Astrocyte of the cerebellum (primary cell): ENCODE results near the gene ABCF3.

Experiments used
- DNase-seq: peaks from one replicate; pipeline ENCODE4 v3.0.0-alpha.2; 2011; ENCODE audit warnings: low read depth
- H3K4me3 ChIP-seq: 2 replicates; pipeline ENCODE4 v1.5.1; 2011; ENCODE audit warnings: mild to moderate bottlenecking, low read depth, low read length, moderate library complexity
- in situ Hi-C: cut with HindIII; loops from 2 replicates; pipeline ENCODE4 v1.10.0; 2017; ENCODE audit warnings: low sequenced_read_pairs
- TF ChIP-seq, protein P1 (sequence below): IDR thresholded peaks from 2 replicates; pipeline ENCODE4 v1.5.1; 2012; ENCODE audit warnings: low read length, low read depth, moderate library complexity, mild to moderate bottlenecking; ENCODE audit errors: missing control alignments

Gene ABCF3

DNA sequence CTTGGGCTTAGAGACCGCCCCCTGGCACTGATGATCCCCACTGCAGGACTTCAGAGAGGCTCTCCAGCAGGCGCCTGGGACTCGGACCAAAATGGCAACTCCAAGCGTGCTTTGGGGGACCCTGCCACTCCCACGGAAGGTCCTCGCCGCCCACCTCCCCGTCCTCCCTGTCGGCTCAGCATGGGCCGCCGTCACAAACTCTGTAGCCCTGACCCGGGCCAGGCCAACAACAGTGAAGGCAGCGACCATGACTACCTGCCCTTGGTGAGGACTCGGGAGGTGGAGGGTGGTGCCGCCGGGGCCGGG is 55.1 kb downstream of the ABCF3 start:
- in situ Hi-C loops, result loop anchor here (25.0 kb wide), 1 partner anchor 354 kb away; the partner anchor contains the start of gene PARL
- no peak overlapping the region for H3K4me3 ChIP-seq
- DNase-seq, result no peak
- TF ChIP-seq, protein P1, sequence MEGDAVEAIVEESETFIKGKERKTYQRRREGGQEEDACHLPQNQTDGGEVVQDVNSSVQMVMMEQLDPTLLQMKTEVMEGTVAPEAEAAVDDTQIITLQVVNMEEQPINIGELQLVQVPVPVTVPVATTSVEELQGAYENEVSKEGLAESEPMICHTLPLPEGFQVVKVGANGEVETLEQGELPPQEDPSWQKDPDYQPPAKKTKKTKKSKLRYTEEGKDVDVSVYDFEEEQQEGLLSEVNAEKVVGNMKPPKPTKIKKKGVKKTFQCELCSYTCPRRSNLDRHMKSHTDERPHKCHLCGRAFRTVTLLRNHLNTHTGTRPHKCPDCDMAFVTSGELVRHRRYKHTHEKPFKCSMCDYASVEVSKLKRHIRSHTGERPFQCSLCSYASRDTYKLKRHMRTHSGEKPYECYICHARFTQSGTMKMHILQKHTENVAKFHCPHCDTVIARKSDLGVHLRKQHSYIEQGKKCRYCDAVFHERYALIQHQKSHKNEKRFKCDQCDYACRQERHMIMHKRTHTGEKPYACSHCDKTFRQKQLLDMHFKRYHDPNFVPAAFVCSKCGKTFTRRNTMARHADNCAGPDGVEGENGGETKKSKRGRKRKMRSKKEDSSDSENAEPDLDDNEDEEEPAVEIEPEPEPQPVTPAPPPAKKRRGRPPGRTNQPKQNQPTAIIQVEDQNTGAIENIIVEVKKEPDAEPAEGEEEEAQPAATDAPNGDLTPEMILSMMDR, result no peak

DNA sequence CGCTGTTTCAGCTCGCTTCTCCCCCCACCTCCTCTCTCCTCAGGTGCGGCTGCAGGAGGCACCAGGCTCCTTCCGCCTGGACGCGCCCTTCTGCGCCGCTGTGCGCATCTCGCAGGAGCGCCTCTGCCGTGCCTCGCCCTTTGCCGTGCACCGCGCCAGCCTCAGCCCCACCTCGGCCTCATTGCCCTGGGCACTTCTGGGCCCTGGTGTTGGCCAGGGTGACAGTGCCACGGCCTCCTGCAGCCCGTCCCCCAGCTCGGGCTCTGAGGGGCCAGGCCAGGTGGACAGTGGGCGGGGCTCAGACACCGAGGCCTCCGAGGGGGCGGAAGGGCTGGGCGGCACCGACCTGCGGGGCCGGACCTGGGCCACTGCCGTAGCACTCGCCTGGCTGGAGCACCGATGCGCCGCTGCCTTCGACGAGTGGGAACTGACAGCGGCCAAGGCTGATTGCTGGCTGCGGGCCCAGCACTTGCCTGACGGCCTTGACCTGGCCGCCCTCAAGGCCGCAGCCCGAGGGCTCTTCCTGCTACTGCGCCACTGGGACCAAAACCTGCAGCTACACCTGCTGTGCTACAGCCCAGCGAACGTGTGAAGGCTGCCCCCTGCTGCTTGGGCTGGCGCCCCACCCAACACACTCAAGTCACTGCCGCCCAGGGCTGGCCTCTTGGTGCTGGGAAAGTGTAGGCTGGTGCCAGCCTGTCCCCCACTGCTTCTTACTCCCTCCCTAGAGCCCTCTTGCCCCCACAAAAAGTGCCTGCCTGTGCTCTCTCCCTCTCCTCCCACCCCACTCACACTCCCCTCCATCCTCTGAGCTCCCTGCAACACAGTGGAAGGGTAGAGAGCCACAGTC is 55.7 kb downstream of the ABCF3 start:
- in situ Hi-C loops, result loop anchor here (25.0 kb wide), 1 partner anchor 354 kb away; the partner anchor contains the start of gene PARL
- DNase-seq, result no peak
- H3K4me3 ChIP-seq, result no peak overlapping the region
- TF ChIP-seq, protein P1, result peak; percentile 33

DNA sequence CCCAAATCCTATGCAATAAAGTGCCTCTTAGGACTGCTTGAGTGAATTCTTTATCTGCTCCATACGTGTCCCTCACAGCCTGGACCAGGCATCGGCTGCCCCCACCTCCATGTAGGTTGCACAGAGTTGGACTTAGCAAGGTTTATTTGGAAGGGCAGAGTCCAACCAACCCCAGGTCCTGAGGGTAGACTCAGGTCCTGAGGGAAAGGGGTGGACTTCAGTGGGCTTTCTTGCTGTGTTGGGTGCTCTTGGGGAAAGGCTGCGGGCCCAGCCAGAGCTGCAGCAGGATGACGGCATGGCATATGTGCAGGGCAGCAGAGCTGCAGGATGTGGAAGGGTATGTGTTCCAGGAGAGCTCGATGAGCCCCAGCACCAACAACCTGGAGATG is 56.3 kb downstream of the ABCF3 start:
- no peak overlapping the region for H3K4me3 ChIP-seq
- in situ Hi-C loops, result loop anchor here (25.0 kb wide), 1 partner anchor 355 kb away; the partner anchor contains the start of gene PARL

More for the DNA sequence above, 56.3 kb downstream of the ABCF3 start:
- no peak for DNase-seq
- TF ChIP-seq, protein P1, result no peak
